OCI-LY1 (cell line): Measurements from ENCODE around the gene RGS7BP.

Source experiments
- CTCF ChIP-seq: fragments of 200-600 bp; sonication (generic), shearing (Covaris generic); IDR thresholded peaks from 2 replicates; pipeline ENCODE4 v1.5.1; 2017; ENCODE audit warnings: mild to moderate bottlenecking, antibody characterized with exemption, low read length, moderate library complexity, mixed read lengths
- EZH2 ChIP-seq: fragments of 200-600 bp; sonication (generic), shearing (Covaris generic); IDR thresholded peaks from 2 replicates; pipeline ENCODE4 v1.8.0; 2017; ENCODE audit warnings: borderline replicate concordance, mixed run types, mild to moderate bottlenecking, antibody characterized with exemption, low read length, moderate library complexity, mixed read lengths

DNA sequence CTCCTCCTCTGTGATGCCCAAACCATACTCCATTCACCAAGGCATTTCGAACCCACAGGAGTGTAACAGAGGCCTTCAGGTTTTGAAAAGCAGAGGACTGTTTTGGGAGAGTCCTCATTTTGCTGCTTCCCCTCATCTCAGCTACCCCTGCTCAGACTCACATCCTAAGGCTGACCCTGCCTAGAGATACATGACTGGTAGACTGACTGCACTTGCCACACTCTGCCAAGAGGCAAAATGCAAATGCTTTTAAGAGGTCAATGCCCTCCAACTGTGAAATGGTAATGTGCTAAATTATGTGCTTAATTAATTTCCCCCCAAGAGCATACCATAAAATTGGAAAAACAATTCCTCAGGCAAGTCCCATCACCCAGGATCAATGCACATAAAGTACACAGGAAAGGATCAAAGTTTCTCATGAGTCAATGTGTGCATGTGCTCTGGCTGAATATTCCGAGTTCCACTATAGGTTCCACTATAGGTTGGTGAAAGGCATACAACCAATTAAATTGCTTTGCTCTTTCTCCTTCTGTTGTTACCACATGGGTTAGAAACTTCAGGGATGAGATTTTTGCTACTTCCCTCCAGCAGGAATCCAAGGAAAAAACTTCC is 87.0 kb downstream of the RGS7BP start:
- TF ChIP-seq CTCF = no peak
- no peak for TF ChIP-seq EZH2
